Measurements from ENCODE around the gene ZNF416. TPM values are rescaled to one million over a fixed set of nuclear protein-coding genes. Genes with fewer than 3 reads are reported as not detected.

The ZNF416 gene
- total and polyA plus RNA-seq, 2 donors (not counting 1 experiment from before 2014, with no cell fraction given) = 4.5 to 9.2 TPM

GRCh38 chr19:57559404-57560025, 19.2 kb downstream of the ZNF416 start, which contains the start of gene ZNF550:
Gene ZNF550, minus strand, starts transcription at chr19:57559863. Its CDS starts 181 bp downstream, at chr19:57559682.
- Histone ChIP-seq H3K27ac (ENCODE audit: insufficient read depth, low read length) (peak within 1 kb of the TSS; percentile 70), H3K9me3 (ENCODE audit: control insufficient read depth, insufficient read depth, low read depth, low read length) (no peaks in the 10 kb centered on the region), H2AFZ (ENCODE audit: low read length) (peak within 1 kb of the TSS; percentile 91), H3K36me3 (ENCODE audit: control insufficient read depth, insufficient read depth, low read length) (peaks cover 2% of the 10 kb centered on the region), H3K79me2 (ENCODE audit: control insufficient read depth, insufficient read depth, low read length) (peaks cover 5% of the 10 kb centered on the region), H3K4me3 (replicated peaks in 1 of 4; ENCODE audit: control extremely low read depth in 1 of 4, insufficient read depth in 1 of 4, low read depth in 3 of 4, low read length in 4 of 4) (peak within 1 kb of the TSS; percentile 77 to 91 (median 86)), H3K4me2 (ENCODE audit: extremely low read depth, insufficient read depth, low read length) (peak within 1 kb of the TSS; percentile 80), H3K9ac (ENCODE audit: insufficient read depth, low read length) (peak within 1 kb of the TSS; percentile 72), H3K4me1 (ENCODE audit: control insufficient read depth, extremely low read depth, insufficient read depth, low read length) (no peaks in the 10 kb centered on the region), H3K27me3 (ENCODE audit: control insufficient read depth, insufficient read depth, low read length) (no peaks in the 10 kb centered on the region), H4K20me1 (ENCODE audit: control insufficient read depth, extremely low read depth, insufficient read depth, low read length) (no peaks in the 10 kb centered on the region)
- peak; percentile 89 to 92 for DNase-seq (ENCODE audit: low read depth in 2 of 2)
- TF ChIP-seq EZH2 (IDR thresholded peaks at IDR 0.05; ENCODE audit: low read length, missing control alignments) = no peak
- TF ChIP-seq CTCF (conservative IDR thresholded peaks at IDR 0.05 in 1 of 2, IDR thresholded peaks at IDR 0.05 in 1 of 2; ENCODE audit: low read depth in 1 of 2, low read length in 2 of 2) = no peak

- Histone ChIP-seq H3K27me3 (ENCODE audit: control insufficient read depth, insufficient read depth, low read length) (no peaks in the 10 kb centered on the region), H3K79me2 (ENCODE audit: control insufficient read depth, insufficient read depth, low read length) (peaks cover 5% of the 10 kb centered on the region), H3K36me3 (ENCODE audit: control insufficient read depth, insufficient read depth, low read length) (peaks cover 2% of the 10 kb centered on the region), H3K4me3 (replicated peaks in 1 of 4; ENCODE audit: control extremely low read depth in 1 of 4, insufficient read depth in 1 of 4, low read depth in 3 of 4, low read length in 4 of 4) (peak overlapping the region; percentile 77 to 91 (median 86)), H3K27ac (ENCODE audit: insufficient read depth, low read length) (peak overlapping the region; percentile 70), H3K4me2 (ENCODE audit: extremely low read depth, insufficient read depth, low read length) (peak overlapping the region; percentile 74), H3K9me3 (ENCODE audit: control insufficient read depth, insufficient read depth, low read depth, low read length) (no peaks in the 10 kb centered on the region), H3K4me1 (ENCODE audit: control insufficient read depth, extremely low read depth, insufficient read depth, low read length) (no peaks in the 10 kb centered on the region), H3K9ac (ENCODE audit: insufficient read depth, low read length) (peak overlapping the region; percentile 72), H2AFZ (ENCODE audit: low read length) (peak overlapping the region; percentile 0), H4K20me1 (ENCODE audit: control insufficient read depth, extremely low read depth, insufficient read depth, low read length) (no peaks in the 10 kb centered on the region)
- DNase-seq (ENCODE audit: low read depth in 2 of 2) = peak in 1 of 2 donors; percentile 18
- TF ChIP-seq EZH2 (IDR thresholded peaks at IDR 0.05; ENCODE audit: low read length, missing control alignments) (no peak), CTCF (conservative IDR thresholded peaks at IDR 0.05 in 1 of 2, IDR thresholded peaks at IDR 0.05 in 1 of 2; ENCODE audit: low read depth in 1 of 2, low read length in 2 of 2) (no peak)
Measured at GRCh38 chr19:57559008-57559403, 19.7 kb downstream of the ZNF416 start.

DNA sequence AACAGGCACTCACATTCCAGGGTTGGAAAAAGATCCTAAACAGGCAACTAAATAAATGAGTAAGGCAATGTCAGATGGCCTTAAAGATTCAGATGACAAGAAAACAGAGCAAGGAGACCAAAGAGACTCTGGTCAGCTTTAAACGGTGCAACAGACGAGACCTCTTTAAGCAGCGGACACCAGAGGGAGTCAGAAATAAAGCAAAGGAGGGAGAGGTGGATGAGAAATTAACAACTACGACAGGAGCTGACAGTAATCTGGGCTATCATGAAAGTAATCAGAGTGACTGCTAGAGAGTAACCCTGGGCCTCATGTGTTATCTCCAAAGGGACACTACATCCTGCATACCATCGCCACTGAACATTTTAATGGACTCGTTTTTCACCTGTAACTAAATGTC, 20.2 kb downstream of the ZNF416 start:
- Histone ChIP-seq H3K27me3 (ENCODE audit: control insufficient read depth, insufficient read depth, low read length) (no peaks in the 10 kb centered on the region), H3K27ac (ENCODE audit: insufficient read depth, low read length) (no peak overlapping the region), H4K20me1 (ENCODE audit: control insufficient read depth, extremely low read depth, insufficient read depth, low read length) (no peaks in the 10 kb centered on the region), H3K79me2 (ENCODE audit: control insufficient read depth, insufficient read depth, low read length) (peaks cover 5% of the 10 kb centered on the region), H3K9ac (ENCODE audit: insufficient read depth, low read length) (no peak overlapping the region), H3K4me2 (ENCODE audit: extremely low read depth, insufficient read depth, low read length) (peak overlapping the region; percentile 74), H3K4me1 (ENCODE audit: control insufficient read depth, extremely low read depth, insufficient read depth, low read length) (no peaks in the 10 kb centered on the region), H2AFZ (ENCODE audit: low read length) (no peak overlapping the region), H3K4me3 (replicated peaks in 1 of 4; ENCODE audit: control extremely low read depth in 1 of 4, insufficient read depth in 1 of 4, low read depth in 3 of 4, low read length in 4 of 4) (peak overlapping the region; percentile 77 to 91 (median 86)), H3K36me3 (ENCODE audit: control insufficient read depth, insufficient read depth, low read length) (peaks cover 2% of the 10 kb centered on the region), H3K9me3 (ENCODE audit: control insufficient read depth, insufficient read depth, low read depth, low read length) (no peaks in the 10 kb centered on the region)
- TF ChIP-seq EZH2 (IDR thresholded peaks at IDR 0.05; ENCODE audit: low read length, missing control alignments) (no peak), CTCF (conservative IDR thresholded peaks at IDR 0.05 in 1 of 2, IDR thresholded peaks at IDR 0.05 in 1 of 2; ENCODE audit: low read depth in 1 of 2, low read length in 2 of 2) (peak; percentile 9 to 30)
- peak; percentile 18 to 37 for DNase-seq (ENCODE audit: low read depth in 2 of 2)
